Astrocyte (in vitro differentiated cells and primary cell): Measurements from ENCODE around the gene KRTAP10-6.

Experiments
- CTCF ChIP-seq: IDR thresholded peaks from 2 replicates; pipeline ENCODE4 v1.5.1; 2011; ENCODE audit warnings: low read depth, mild to moderate bottlenecking, inconsistent platforms, low read length, moderate library complexity; ENCODE audit not compliant: insufficient read depth
- EZH2 ChIP-seq: IDR thresholded peaks from 2 replicates; pipeline ENCODE4 v1.6.1; 2012; ENCODE audit warnings: mild to moderate bottlenecking, low read length, inconsistent platforms; ENCODE audit not compliant: insufficient read depth

- TF ChIP-seq EZH2 (no peak), CTCF (no peak)
Measured at GRCh38 chr21:44630440-44630839, 38.1 kb upstream of the KRTAP10-6 start.
